MM.1S (cell line): ENCODE measurements around the gene SLC19A3.

ENCODE experiments used
- DNase-seq: peaks from one replicate; pipeline ENCODE4 v3.0.0-alpha.2; 2015
- H2AFZ ChIP-seq: fragments of 300-600 bp; sonication (generic); 2 replicates; pipeline ENCODE4 v1.6.0; 2016; ENCODE audit warnings: antibody characterized with exemption, low read length
- H3F3A ChIP-seq: fragments of 300-600 bp; sonication (generic); 2 replicates; pipeline ENCODE4 v1.6.1; 2016; ENCODE audit warnings: mild to moderate bottlenecking, antibody characterized with exemption, low read length, moderate library complexity, mixed read lengths; ENCODE audit not compliant: insufficient read depth
- H3K27ac ChIP-seq: fragments of 300-600 bp; sonication (generic); 2 replicates; pipeline ENCODE4 v1.5.1; 2016; ENCODE audit warnings: mild to moderate bottlenecking, low read length
- H3K27me3 ChIP-seq: fragments of 300-600 bp; sonication (generic); replicated peaks from 2 replicates; pipeline ENCODE4 v1.6.0; 2016; ENCODE audit warnings: low read length; ENCODE audit not compliant: insufficient read depth
- H3K36me3 ChIP-seq: fragments of 300-600 bp; sonication (generic); replicated peaks from 2 replicates; pipeline ENCODE4 v1.6.1; 2016; ENCODE audit warnings: mild to moderate bottlenecking, low read length, mixed read lengths; ENCODE audit not compliant: insufficient read depth
- H3K4me1 ChIP-seq: fragments of 300-600 bp; sonication (generic); 2 replicates; pipeline ENCODE4 v1.6.1; 2016; ENCODE audit warnings: low read length, mixed read lengths
- H3K4me2 ChIP-seq: fragments of 300-600 bp; sonication (generic); 2 replicates; pipeline ENCODE4 v1.6.0; 2016; ENCODE audit warnings: low read depth, low read length
- H3K4me3 ChIP-seq: fragments of 300-600 bp; sonication (generic); 2 replicates; pipeline ENCODE4 v1.5.1; 2016; ENCODE audit warnings: low read length, mixed read lengths
- H3K79me2 ChIP-seq: fragments of 300-600 bp; sonication (generic); 2 replicates; pipeline ENCODE4 v1.6.1; 2016; ENCODE audit warnings: mixed run types, low read length, mixed read lengths
- H3K9ac ChIP-seq: fragments of 300-600 bp; sonication (generic); 2 replicates; pipeline ENCODE4 v1.6.1; 2016; ENCODE audit warnings: low read length, mixed read lengths
- H3K9me2 ChIP-seq: fragments of 300-600 bp; sonication (generic); replicated peaks from 2 replicates; pipeline ENCODE4 v1.6.1; 2016; ENCODE audit warnings: mild to moderate bottlenecking, low read length, mixed read lengths; ENCODE audit not compliant: insufficient read depth
- H3K9me3 ChIP-seq: fragments of 300-600 bp; sonication (generic); replicated peaks from 2 replicates; pipeline ENCODE4 v1.6.1; 2016; ENCODE audit warnings: mild to moderate bottlenecking, low read length, mixed read lengths; ENCODE audit not compliant: insufficient read depth
- H4K20me1 ChIP-seq: fragments of 300-600 bp; sonication (generic); 2 replicates; pipeline ENCODE4 v1.6.1; 2016; ENCODE audit warnings: mild to moderate bottlenecking, low read length, moderate library complexity, mixed read lengths; ENCODE audit not compliant: insufficient read depth
- CTCF ChIP-seq: fragments of 300-600 bp; sonication (generic); IDR thresholded peaks from 2 replicates; pipeline ENCODE4 v1.5.1; 2016; ENCODE audit warnings: antibody characterized with exemption, low read length, mixed read lengths
- EZH2 ChIP-seq: fragments of 300-600 bp; sonication (generic); optimal IDR thresholded peaks from 2 replicates; pipeline ENCODE3; 2017; ENCODE audit warnings: low read depth, mild to moderate bottlenecking, antibody characterized with exemption, low read length, mixed read lengths
- EZH2phosphoT487 ChIP-seq: fragments of 300-600 bp; sonication (generic); IDR thresholded peaks from 2 replicates; pipeline ENCODE4 v1.6.1; 2018; ENCODE audit warnings: antibody characterized with exemption, low read length

Gene SLC19A3

DNA sequence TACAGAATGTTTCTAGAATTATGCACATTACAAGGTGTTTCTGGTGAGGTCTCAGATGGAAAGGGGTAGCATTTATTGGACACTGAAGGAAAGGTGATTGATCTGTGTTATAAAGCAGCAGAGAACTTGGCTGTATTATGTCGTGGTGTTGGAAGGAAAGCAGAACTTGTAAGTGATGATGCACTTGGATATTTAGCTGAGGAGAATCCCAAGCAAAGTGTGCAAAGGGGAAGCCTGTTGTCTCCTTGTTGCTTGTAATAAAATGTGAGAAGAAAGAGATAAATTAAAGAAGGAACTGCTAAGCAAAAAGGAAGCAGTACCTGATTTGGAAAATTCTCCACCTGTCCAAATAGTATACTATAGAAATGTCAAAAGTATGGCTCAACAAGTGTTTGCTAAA lies 63.4 kb downstream of the SLC19A3 start:
- TF ChIP-seq CTCF (no peak), EZH2 (no peak)
- Histone ChIP-seq H3K4me1 (no peaks in the 10 kb centered on the region), H3K27me3 (no peaks in the 10 kb centered on the region), H3K9me3 (no peaks in the 10 kb centered on the region), H3K36me3 (no peaks in the 10 kb centered on the region), H2AFZ (no peak overlapping the region), H3F3A (no peaks in the 10 kb centered on the region), H3K27ac (no peak overlapping the region), H3K4me2 (no peak overlapping the region), H3K4me3 (no peak overlapping the region), H3K79me2 (no peaks in the 10 kb centered on the region), H3K9ac (no peak overlapping the region), H3K9me2 (no peaks in the 10 kb centered on the region), H4K20me1 (no peaks in the 10 kb centered on the region)
- DNase-seq, result no peak

GRCh38 chr2:227653419-227653818 lies 64.4 kb downstream of the SLC19A3 start:
- Histone ChIP-seq H3K4me2 (no peak overlapping the region), H2AFZ (no peak overlapping the region), H3K9me3 (no peaks in the 10 kb centered on the region), H3K79me2 (no peaks in the 10 kb centered on the region), H3F3A (no peaks in the 10 kb centered on the region), H3K27me3 (no peaks in the 10 kb centered on the region), H3K36me3 (no peaks in the 10 kb centered on the region), H3K9ac (no peak overlapping the region), H3K4me1 (no peaks in the 10 kb centered on the region), H3K9me2 (no peaks in the 10 kb centered on the region), H3K4me3 (no peak overlapping the region), H4K20me1 (no peaks in the 10 kb centered on the region), H3K27ac (no peak overlapping the region)
- no peak for DNase-seq
- TF ChIP-seq EZH2phosphoT487, result no peak
- TF ChIP-seq CTCF, result no peak
- no peak for TF ChIP-seq EZH2

- H3K4me3 ChIP-seq, result no peak overlapping the region
- DNase-seq, result no peak
- no peak overlapping the region for H3K9ac ChIP-seq
- H3K36me3 ChIP-seq, result no peaks in the 10 kb centered on the region
- no peaks in the 10 kb centered on the region for H3K79me2 ChIP-seq
- no peaks in the 10 kb centered on the region for H3K4me1 ChIP-seq
- H3K9me3 ChIP-seq, result no peaks in the 10 kb centered on the region
- H3K27ac ChIP-seq, result no peak overlapping the region
- H3K27me3 ChIP-seq, result no peaks in the 10 kb centered on the region
- no peak for TF ChIP-seq CTCF
- TF ChIP-seq EZH2phosphoT487, result no peak
- no peak for TF ChIP-seq EZH2
- no peak overlapping the region for H2AFZ ChIP-seq
- H3K9me2 ChIP-seq, result no peaks in the 10 kb centered on the region
- H4K20me1 ChIP-seq, result no peaks in the 10 kb centered on the region
- no peak overlapping the region for H3K4me2 ChIP-seq
- H3F3A ChIP-seq, result no peaks in the 10 kb centered on the region
Observed at GRCh38 chr2:227643990-227644551, 73.8 kb downstream of the SLC19A3 start.
